GM18861 (cell line): ENCODE results near the gene ATE1.
"Not testable (repeated sequence)": the region's sequence is repeated elsewhere in the genome, so short reads cannot be mapped to it uniquely, and the experiment has no call there.

ENCODE experiments used
- ATAC-seq: cut with Tn5 transposase; IDR thresholded peaks from one replicate; pipeline ENCODE4 v1.9.1; 2021; ENCODE audit not compliant: unreplicated experiment

The ATE1 gene

GRCh38 chr10:121930268-121931085 lies 2.6 kb upstream of the ATE1 start:
- ATAC-seq, result not testable (repeated sequence)

GRCh38 chr10:121929585-121930267 lies 1.9 kb upstream of the ATE1 start:
- not testable (repeated sequence) for ATAC-seq

GRCh38 chr10:121928528-121928884 lies 675 bp upstream of the ATE1 start:
- peak; percentile 14 for ATAC-seq

GRCh38 chr10:121927318-121927840 lies 452 bp downstream of the ATE1 start:
- peak; percentile 32 for ATAC-seq

- peak; percentile 2 for ATAC-seq
Observed at GRCh38 chr10:121926671-121927317, 1.0 kb downstream of the ATE1 start.

- ATAC-seq, result no peak
Observed at GRCh38 chr10:121926157-121926556, 1.7 kb downstream of the ATE1 start.

- no peak for ATAC-seq
Observed at GRCh38 chr10:121921238-121921931, 6.4 kb downstream of the ATE1 start.

- no peak for ATAC-seq
Observed at GRCh38 chr10:121919666-121920065, 8.2 kb downstream of the ATE1 start.

DNA sequence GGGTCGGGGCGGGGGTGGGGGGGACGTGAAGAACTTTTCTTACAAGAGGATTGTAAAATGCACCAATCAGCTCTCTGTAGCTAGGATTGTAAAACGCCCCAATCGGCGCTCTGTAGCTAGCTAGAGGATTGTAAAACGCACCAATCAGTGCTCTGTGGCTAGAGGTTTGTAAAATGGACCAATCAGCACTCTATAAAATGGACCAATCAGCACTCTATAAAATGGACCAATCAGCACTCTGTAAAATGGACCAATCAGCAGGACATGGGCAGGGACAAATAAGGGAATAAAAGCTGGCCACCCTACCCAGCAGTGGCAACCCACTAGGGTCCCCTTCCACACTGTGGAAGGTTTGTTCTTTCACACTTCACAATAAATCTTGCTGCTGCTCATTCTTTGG lies 9.0 kb downstream of the ATE1 start:
- ATAC-seq, result not testable (repeated sequence)

DNA sequence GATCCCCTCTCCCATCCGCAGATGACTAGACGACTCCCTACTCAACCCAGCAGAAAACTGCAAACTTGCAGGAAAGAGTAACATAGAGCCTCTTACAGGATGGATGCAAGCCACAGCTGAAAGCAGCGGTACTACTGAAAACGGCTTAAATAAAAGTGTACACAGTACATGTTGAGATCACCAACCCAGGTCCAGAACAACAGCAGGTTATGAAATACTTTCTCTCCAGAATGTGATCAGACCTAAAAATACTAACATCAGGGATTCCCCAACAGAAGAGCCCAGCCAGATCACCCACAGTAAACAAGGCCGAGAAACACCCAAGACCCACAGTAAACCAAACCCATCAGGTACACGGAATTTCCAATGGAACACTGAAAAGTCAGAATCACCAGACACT lies 13.2 kb downstream of the ATE1 start:
- ATAC-seq, result no peak

DNA sequence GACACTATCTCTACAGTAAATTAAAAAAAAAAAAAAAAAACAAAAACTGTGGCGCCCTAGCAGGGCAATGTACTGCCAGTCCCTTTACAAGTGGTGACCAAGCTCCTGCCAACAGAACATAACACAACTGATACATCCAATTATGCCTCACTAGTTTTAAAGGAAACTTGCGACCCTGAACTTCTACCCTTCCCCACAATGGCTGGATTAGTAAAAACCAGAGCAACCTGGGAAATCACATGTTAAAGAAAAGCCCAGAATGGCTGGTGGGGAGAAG lies 16.5 kb downstream of the ATE1 start:
- ATAC-seq, result no peak

GRCh38 chr10:121910673-121911420 lies 17.0 kb downstream of the ATE1 start:
- peak; percentile 70 for ATAC-seq

GRCh38 chr10:121904888-121905287 lies 22.9 kb downstream of the ATE1 start:
- no peak for ATAC-seq

GRCh38 chr10:121900443-121901174 lies 27.2 kb downstream of the ATE1 start:
- ATAC-seq, result peak; percentile 92

- no peak for ATAC-seq
Observed at GRCh38 chr10:121899727-121900126, 28.1 kb downstream of the ATE1 start.

DNA sequence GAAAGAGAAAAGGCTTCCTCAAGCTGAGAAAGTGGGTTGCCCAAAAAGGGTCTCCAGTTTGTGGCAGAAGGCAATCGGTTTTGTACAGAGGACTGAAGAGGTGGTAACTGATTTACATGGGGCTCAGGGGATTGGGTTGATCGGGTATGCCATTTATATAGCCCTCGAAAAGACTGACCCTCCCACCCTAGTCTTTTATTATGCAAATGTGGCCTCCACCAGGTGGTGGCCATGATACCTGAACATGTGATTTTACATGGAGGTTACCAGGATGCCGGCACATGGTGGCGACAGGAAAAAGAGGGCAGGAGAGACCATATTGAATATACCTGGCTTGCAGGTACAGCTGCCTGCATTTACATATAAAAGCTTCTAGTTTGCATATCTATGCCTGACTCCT lies 36.7 kb downstream of the ATE1 start:
- ATAC-seq, result no peak

DNA sequence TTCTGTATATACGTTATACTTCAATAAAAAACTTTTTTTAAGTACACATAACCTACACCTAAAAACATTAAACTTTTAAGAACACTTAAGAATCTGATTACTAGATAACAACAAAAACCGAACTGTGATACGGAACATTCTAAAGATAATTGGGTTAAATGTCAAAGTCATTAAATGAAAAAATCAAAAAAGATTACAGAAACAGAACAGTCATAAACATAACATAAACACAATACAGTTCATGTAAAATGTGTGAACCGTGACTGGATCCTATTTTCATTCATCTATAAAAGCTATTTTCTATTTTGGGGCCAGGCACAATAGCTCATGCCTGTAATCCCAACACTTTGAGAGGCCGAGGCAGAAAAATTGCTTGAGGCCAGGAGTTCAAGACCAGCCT lies 38.6 kb downstream of the ATE1 start:
- no peak for ATAC-seq

- ATAC-seq, result peak; percentile 64
Observed at GRCh38 chr10:121886997-121887622, 40.7 kb downstream of the ATE1 start.

- no peak for ATAC-seq
Observed at GRCh38 chr10:121886181-121886580, 41.6 kb downstream of the ATE1 start.

GRCh38 chr10:121880895-121881294 lies 46.9 kb downstream of the ATE1 start:
- no peak for ATAC-seq
